PFSK-1 (cell line): Measurements from ENCODE around the gene RALY.

Experiments used
- FOXP2 ChIP-seq: optimal IDR thresholded peaks from 2 replicates; pipeline ENCODE3; 2011; ENCODE audit warnings: borderline replicate concordance, control low read depth, inconsistent platforms; ENCODE audit not compliant: insufficient read depth; ENCODE audit errors: extremely low read length, extremely low read depth
- POLR2AphosphoS5 ChIP-seq: IDR thresholded peaks from 2 replicates; pipeline ENCODE4 v1.6.1; 2012; ENCODE audit warnings: low read depth, mild to moderate bottlenecking, control low read depth, low read length, moderate library complexity
- SIN3A ChIP-seq: IDR thresholded peaks from 2 replicates; pipeline ENCODE4 v1.6.1; 2012; ENCODE audit warnings: mild to moderate bottlenecking, low read length, moderate library complexity, borderline replicate concordance; ENCODE audit not compliant: insufficient read depth
- TAF1 ChIP-seq: IDR thresholded peaks from 2 replicates; pipeline ENCODE4 v1.6.1; 2012; ENCODE audit warnings: low read length, control low read depth, borderline replicate concordance; ENCODE audit not compliant: insufficient read depth
- TF ChIP-seq, protein P1 (sequence below), 2 experiments: IDR thresholded peaks; 2 replicates each; pipeline versions ENCODE4 v1.6.1 to v1.8.0; 2011 to 2012; ENCODE audit warnings: low read depth in 2 of 2, low read length in 2 of 2, control low read depth in 1 of 2, inconsistent platforms in 1 of 2, mild to moderate bottlenecking in 1 of 2, moderate library complexity in 1 of 2; ENCODE audit not compliant: insufficient read depth in 1 of 2

RALY gene

GRCh38 chr20:34072778-34073177, 79.1 kb downstream of the RALY start:
- no peak for TF ChIP-seq TAF1
- TF ChIP-seq POLR2AphosphoS5: no peak
- no peak for TF ChIP-seq FOXP2
- no peak for TF ChIP-seq SIN3A
- TF ChIP-seq, protein P1, sequence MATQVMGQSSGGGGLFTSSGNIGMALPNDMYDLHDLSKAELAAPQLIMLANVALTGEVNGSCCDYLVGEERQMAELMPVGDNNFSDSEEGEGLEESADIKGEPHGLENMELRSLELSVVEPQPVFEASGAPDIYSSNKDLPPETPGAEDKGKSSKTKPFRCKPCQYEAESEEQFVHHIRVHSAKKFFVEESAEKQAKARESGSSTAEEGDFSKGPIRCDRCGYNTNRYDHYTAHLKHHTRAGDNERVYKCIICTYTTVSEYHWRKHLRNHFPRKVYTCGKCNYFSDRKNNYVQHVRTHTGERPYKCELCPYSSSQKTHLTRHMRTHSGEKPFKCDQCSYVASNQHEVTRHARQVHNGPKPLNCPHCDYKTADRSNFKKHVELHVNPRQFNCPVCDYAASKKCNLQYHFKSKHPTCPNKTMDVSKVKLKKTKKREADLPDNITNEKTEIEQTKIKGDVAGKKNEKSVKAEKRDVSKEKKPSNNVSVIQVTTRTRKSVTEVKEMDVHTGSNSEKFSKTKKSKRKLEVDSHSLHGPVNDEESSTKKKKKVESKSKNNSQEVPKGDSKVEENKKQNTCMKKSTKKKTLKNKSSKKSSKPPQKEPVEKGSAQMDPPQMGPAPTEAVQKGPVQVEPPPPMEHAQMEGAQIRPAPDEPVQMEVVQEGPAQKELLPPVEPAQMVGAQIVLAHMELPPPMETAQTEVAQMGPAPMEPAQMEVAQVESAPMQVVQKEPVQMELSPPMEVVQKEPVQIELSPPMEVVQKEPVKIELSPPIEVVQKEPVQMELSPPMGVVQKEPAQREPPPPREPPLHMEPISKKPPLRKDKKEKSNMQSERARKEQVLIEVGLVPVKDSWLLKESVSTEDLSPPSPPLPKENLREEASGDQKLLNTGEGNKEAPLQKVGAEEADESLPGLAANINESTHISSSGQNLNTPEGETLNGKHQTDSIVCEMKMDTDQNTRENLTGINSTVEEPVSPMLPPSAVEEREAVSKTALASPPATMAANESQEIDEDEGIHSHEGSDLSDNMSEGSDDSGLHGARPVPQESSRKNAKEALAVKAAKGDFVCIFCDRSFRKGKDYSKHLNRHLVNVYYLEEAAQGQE (IDR thresholded peaks at IDR 0.05; ENCODE audit: insufficient read depth in 1 of 2, low read depth in 2 of 2, low read length in 2 of 2): no peak

- TF ChIP-seq FOXP2 (no peak), TAF1 (no peak), POLR2AphosphoS5 (no peak), SIN3A (no peak)
- TF ChIP-seq, protein P1 (IDR thresholded peaks at IDR 0.05; ENCODE audit: insufficient read depth in 1 of 2, low read depth in 2 of 2, low read length in 2 of 2): no peak
These were observed 80.5 kb downstream of the RALY start for GRCh38 chr20:34074101-34074760.

DNA sequence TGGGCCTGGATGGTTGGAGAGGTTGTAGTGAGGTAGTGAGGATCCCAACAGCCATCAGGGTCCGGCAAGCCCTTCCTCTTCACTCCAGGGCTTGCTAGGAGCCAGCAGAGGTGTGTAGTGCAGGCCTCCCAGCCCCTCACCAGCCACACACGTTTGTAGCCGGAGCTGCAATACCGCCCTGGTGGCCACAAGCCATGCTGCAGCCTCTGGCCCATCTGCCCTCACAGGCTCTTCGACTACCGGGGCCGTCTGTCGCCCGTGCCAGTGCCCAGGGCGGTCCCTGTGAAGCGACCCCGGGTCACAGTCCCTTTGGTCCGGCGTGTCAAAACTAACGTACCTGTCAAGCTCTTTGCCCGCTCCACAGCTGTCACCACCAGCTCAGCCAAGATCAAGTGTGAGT, 81.9 kb downstream of the RALY start:
- TF ChIP-seq SIN3A: no peak
- TF ChIP-seq FOXP2: no peak
- TF ChIP-seq, protein P1 (IDR thresholded peaks at IDR 0.05; ENCODE audit: insufficient read depth in 1 of 2, low read depth in 2 of 2, low read length in 2 of 2): no peak

DNA sequence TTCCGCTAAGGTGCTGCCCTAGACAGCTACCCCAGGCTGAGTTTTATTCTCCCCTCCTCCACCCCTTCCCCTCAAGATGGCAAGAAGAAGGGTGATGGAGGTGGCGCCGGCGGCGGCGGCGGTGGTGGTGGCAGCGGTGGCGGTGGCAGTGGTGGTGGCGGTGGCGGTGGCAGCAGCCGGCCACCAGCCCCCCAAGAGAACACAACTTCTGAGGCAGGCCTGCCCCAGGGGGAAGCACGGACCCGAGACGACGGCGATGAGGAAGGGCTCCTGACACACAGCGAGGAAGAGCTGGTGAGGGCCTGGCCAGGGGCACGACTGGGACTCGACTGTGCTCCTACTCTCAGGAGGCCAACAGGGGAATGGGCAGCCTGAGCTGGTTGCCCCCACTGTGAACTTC, 83.2 kb downstream of the RALY start:
- no peak for TF ChIP-seq SIN3A
- no peak for TF ChIP-seq POLR2AphosphoS5

GRCh38 chr20:34078540-34078939, 84.8 kb downstream of the RALY start:
- no peak for TF ChIP-seq TAF1
- no peak for TF ChIP-seq FOXP2
- TF ChIP-seq, protein P1 (IDR thresholded peaks at IDR 0.05; ENCODE audit: insufficient read depth in 1 of 2, low read depth in 2 of 2, low read length in 2 of 2): no peak
- no peak for TF ChIP-seq SIN3A
- no peak for TF ChIP-seq POLR2AphosphoS5
